ENCODE results near the gene CABP1.

DNA sequence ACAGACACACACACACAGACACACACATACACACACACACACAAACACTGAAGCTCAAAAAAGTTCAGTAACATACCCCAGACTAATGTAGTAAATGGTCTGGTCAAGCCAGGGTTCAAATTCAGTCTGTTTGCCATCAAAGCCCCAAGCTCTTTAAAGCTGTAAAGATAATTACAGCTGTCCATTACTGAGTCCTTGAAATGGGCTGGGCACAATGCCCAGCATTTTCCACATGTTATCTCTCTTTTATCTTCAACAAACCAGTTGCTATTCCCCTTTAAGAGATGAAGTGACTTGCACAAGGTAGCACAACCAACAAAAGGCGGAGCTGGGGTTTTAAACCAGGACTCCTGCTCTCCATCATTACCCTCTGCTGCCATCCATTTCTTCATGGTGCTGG, 62.2 kb downstream of the CABP1 start:
- TF ChIP-seq POLR2AphosphoS5 (IDR thresholded peaks at IDR 0.05), result no peak
- TF ChIP-seq, protein P1, sequence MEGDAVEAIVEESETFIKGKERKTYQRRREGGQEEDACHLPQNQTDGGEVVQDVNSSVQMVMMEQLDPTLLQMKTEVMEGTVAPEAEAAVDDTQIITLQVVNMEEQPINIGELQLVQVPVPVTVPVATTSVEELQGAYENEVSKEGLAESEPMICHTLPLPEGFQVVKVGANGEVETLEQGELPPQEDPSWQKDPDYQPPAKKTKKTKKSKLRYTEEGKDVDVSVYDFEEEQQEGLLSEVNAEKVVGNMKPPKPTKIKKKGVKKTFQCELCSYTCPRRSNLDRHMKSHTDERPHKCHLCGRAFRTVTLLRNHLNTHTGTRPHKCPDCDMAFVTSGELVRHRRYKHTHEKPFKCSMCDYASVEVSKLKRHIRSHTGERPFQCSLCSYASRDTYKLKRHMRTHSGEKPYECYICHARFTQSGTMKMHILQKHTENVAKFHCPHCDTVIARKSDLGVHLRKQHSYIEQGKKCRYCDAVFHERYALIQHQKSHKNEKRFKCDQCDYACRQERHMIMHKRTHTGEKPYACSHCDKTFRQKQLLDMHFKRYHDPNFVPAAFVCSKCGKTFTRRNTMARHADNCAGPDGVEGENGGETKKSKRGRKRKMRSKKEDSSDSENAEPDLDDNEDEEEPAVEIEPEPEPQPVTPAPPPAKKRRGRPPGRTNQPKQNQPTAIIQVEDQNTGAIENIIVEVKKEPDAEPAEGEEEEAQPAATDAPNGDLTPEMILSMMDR (IDR thresholded peaks at IDR 0.05), result no peak
- no peak for TF ChIP-seq POLR2A (IDR thresholded peaks at IDR 0.05)
